AG10803 (cell line): ENCODE results near the gene C1orf174.

ENCODE experiments used
- DNase-seq: peaks from one replicate; pipeline ENCODE4 v3.0.0; 2010; ENCODE audit warnings: low read depth
- H3K4me3 ChIP-seq: 2 replicates; pipeline ENCODE4 v1.5.1; 2011; ENCODE audit warnings: mild to moderate bottlenecking, low read length, control low read depth
- TF ChIP-seq, protein P1 (sequence below): conservative IDR thresholded peaks from 2 replicates; pipeline ENCODE4 v1.5.1; 2011; ENCODE audit warnings: mild to moderate bottlenecking, low read length, control low read depth, inconsistent platforms

The C1orf174 gene

DNA sequence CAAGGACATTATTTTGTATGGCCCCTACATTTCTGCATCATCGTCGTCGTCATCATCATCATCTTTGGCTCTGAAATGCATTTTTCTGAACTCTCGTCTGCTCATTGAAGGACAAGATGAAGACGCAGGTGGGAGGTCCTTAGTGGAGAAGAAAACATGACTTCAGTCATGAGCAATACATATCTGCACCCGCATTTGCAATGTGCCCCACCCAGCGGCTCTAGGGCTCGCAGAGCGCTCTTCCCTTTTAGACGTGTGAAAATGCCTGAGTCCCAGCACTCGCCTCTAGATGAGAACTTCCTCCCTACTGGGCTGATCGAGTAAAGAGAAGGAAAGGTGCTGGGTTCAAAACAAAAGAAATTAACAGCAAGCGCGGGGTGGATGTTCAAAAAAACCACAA, 10.1 kb downstream of the C1orf174 start:
- TF ChIP-seq, protein P1, sequence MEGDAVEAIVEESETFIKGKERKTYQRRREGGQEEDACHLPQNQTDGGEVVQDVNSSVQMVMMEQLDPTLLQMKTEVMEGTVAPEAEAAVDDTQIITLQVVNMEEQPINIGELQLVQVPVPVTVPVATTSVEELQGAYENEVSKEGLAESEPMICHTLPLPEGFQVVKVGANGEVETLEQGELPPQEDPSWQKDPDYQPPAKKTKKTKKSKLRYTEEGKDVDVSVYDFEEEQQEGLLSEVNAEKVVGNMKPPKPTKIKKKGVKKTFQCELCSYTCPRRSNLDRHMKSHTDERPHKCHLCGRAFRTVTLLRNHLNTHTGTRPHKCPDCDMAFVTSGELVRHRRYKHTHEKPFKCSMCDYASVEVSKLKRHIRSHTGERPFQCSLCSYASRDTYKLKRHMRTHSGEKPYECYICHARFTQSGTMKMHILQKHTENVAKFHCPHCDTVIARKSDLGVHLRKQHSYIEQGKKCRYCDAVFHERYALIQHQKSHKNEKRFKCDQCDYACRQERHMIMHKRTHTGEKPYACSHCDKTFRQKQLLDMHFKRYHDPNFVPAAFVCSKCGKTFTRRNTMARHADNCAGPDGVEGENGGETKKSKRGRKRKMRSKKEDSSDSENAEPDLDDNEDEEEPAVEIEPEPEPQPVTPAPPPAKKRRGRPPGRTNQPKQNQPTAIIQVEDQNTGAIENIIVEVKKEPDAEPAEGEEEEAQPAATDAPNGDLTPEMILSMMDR: no peak
- no peak for DNase-seq
- no peak overlapping the region for H3K4me3 ChIP-seq

DNA sequence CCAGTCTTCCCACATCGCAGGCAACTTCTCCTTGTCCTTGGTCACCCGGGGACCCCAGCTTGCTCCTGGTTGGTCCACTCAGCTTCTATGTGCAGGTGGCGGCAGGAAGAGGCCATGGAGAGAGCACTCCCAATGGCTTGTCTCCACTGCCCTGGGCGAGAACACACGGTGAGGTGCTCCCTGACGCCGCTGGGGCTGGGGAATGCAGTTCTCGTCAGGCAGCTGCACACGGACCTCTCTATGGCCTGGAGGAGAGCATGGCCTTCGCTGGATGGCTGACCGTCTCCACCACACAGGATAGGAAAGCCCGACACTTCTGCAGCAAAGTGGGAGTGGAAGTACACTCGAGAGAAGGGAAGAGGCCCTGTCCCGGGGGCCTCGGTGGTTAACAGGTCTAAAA, 11.8 kb downstream of the C1orf174 start:
- no peak for DNase-seq
- no peak overlapping the region for H3K4me3 ChIP-seq
- TF ChIP-seq, protein P1: no peak

DNA sequence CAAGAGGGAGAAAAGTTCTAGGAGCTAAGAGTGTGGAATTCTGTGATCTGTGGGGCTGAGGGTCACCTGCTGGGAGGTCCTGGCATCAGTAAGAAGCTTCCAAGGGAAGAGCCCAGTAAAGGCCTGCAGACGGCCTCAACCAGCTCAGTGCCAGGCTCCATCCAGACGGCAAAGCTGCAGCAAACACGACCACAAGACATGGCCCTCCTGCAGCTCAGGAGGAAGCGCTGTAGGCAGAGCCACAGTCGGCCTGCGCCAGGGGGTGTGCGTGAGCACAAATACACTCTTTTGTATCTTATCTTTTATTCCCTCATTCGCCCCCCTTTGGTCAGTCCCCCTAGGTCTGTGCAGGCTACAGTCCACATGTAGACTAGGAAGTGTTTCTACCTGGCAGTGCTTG, 13.4 kb downstream of the C1orf174 start:
- TF ChIP-seq, protein P1: no peak
- no peak for DNase-seq
- no peak overlapping the region for H3K4me3 ChIP-seq

DNA sequence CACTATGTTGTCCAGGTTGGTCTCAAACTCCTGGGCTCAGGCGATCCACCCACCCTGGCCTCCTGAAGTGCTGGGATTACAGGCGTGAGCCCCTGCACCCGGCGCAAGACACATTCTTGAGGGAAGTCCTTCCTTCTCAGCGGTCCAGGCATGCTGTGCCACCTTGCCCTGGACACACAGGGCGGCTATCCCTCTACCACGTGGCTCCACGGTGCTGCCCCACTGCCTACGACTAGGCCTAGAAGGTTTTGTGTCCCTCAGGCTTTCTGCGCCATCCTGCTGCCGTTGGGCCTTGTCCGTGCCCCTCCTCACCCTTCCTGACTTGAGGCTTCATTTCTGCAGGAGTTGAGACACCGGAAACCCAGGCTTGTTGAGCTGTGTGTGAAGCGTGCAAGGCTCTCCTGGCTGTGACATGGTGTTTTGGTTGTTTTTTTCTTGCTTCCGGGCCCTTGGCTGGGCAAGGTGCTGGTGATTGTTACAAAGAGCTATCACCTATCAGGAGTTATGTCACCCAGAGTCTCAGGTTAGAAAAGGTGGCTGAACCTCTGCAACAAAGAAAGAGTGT, 13.9 kb downstream of the C1orf174 start:
- no peak for DNase-seq
- TF ChIP-seq, protein P1: no peak
- no peak overlapping the region for H3K4me3 ChIP-seq

DNA sequence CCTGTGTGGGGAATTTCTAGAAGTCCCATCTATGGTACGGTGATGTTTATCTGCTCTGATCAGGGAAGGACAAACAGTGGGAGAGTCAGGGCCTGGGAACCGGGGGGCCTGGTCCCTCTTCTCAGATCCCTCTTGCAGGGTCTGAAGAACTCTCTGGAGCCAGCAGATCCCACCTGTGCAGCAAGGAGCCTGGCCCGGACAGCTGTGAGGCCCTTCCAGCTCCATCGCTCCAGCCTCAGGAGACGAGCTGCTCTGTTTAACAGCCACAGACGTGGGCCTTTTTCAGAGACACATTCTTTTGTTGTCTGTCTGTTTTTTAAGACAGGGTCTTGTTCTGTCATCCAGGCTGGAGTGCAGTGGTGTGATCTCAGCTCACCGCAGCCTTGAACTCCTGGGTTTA, 14.5 kb downstream of the C1orf174 start:
- H3K4me3 ChIP-seq: no peak overlapping the region
- TF ChIP-seq, protein P1: no peak
- DNase-seq: no peak

DNA sequence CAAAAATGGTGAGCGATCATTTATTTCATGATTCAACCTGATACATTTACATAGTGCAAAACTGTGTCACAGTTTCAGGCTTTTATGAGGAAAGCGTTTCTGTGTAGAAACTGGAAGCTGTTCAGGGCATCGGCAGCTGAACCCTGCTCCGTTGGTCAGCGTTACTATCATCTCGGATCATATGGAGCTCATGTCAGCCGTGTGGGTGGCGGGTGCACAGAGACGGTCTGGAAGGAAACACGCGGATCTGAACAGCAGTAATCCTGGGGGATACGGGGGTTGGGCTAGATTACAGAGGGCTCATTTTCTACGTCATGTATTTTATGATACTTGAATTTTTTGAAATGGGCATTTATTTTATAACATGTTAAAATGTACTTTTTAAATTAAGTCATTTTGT, 15.1 kb downstream of the C1orf174 start:
- no peak overlapping the region for H3K4me3 ChIP-seq
- DNase-seq: no peak
- TF ChIP-seq, protein P1: no peak

DNA sequence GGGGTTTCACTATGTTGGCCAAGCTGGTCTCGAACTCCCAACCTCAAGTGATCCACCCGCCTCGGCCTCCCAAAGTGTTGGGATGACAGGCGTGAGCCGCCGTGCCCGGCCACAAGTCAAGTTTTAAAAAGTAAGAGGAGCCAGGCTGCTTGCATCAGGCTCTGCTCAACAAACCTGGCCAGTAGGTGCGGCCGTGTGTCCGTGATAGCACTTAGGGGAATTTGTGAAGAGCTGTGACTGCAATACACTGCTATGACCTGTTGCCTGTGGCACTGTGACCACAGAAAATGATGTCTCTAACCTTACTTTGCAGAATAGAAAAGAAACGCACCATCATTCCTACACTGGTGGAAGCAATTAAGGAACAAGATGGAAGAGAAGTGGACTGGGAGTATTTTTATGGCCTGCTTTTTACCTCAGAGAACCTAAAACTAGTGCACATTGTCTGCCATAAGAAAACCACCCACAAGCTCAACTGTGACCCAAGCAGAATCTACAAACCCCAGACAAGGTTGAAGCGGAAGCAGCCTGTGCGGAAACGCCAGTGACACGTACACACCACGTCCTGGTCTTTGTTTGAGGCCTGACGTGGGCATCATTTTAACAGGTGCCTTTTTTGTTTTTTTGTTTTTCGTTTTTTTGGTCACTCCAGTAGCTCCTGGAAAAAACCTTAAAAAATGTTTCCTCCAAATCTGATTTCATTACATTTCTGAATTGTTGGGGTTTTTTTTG, 16.7 kb downstream of the C1orf174 start:
- TF ChIP-seq, protein P1: no peak
- no peak for DNase-seq
- H3K4me3 ChIP-seq: no peak overlapping the region
